ENCODE measurements around the gene SPPL2B.

Gene SPPL2B

DNA sequence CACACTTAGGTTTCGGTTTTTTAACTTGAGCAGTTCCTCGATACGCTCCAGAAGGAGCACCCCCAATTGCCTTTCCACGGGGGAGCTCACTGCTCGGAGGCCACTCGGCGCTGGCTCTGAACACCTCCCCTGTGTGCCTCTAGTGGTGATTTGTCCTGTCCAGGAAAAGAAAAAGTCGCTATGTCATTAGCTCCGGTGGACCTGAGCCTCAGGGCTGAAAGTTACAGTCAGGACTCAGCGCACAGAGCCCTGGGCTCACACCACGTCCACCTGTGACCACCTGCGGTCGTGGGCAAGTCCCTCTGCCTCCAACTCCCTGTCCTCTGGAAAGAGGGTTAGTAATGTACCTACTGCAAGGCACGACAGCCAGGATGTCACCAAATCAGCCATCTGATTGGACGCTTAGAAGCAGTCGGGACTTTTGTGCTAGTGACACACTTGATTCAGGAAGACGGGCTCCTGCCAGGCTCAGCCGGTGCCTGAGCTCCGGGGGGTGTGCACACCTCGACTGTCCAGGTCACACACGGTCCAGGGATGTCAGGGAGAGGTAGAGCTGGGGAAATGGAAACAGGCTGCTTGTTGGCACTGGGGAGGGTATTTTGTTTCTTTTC lies 27.7 kb downstream of the SPPL2B start:
- peak; percentile 36 for DNase-seq (ENCODE audit: low spot score)

DNA sequence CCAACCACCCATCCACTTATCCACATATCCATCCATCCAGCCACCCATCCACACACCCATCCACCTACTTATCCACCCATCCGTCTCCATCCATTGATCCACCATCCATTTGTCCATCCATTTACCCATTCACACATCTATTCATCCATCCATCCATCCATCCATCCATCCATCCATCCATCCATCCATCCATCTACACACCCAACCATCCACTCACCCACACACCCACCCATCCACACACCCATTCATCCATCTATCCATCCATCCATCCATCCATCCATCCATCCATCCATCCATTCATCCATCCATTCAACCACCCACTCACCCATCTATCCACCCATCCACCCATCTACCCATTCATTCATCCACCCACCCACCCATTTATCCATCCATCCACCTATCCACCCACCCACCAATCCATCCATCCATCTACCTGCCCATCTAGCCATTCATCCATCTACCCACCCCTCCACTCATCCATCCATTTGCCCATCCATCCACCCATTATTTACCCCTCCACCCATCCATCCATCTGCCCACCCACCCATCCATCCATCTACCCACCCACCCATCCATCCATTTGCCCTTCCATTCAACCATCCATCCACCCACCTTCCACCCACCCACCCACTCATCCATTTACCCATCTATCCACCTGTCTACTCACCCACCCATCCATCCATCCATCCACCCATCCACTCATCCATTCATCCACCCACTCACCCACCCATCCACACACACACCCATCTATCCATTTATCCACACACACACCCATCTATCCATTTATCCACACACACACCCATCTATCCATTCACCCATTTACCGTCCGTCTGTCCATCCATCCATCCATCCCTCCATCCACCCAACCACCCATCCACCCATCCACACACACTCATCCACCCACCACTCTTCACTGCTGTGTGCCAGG lies 29.1 kb downstream of the SPPL2B start:
- DNase-seq (ENCODE audit: low spot score): no peak

GRCh38 chr19:2358548-2359173 lies 30.2 kb downstream of the SPPL2B start:
- DNase-seq (ENCODE audit: low spot score): peak; percentile 45

- peak; percentile 57 for DNase-seq (ENCODE audit: low spot score)
Observed at GRCh38 chr19:2359992-2360685, 31.7 kb downstream of the SPPL2B start, which contains the start of gene TMPRSS9. Gene TMPRSS9 (plus strand): TSS chr19:2360265. CDS start chr19:2389786, 29,521 bp downstream.

GRCh38 chr19:2360833-2361232 lies 32.3 kb downstream of the SPPL2B start:
- DNase-seq (ENCODE audit: low spot score): peak; percentile 49

GRCh38 chr19:2361246-2362045 lies 33.0 kb downstream of the SPPL2B start:
- peak; percentile 39 for DNase-seq (ENCODE audit: low spot score)

- no peak for DNase-seq (ENCODE audit: low spot score)
Observed at GRCh38 chr19:2362046-2362969, 33.8 kb downstream of the SPPL2B start.

GRCh38 chr19:2362970-2363300 lies 34.5 kb downstream of the SPPL2B start:
- DNase-seq (ENCODE audit: low spot score): no peak

- DNase-seq (ENCODE audit: low spot score): no peak
Observed at GRCh38 chr19:2363419-2363818, 34.9 kb downstream of the SPPL2B start.

DNA sequence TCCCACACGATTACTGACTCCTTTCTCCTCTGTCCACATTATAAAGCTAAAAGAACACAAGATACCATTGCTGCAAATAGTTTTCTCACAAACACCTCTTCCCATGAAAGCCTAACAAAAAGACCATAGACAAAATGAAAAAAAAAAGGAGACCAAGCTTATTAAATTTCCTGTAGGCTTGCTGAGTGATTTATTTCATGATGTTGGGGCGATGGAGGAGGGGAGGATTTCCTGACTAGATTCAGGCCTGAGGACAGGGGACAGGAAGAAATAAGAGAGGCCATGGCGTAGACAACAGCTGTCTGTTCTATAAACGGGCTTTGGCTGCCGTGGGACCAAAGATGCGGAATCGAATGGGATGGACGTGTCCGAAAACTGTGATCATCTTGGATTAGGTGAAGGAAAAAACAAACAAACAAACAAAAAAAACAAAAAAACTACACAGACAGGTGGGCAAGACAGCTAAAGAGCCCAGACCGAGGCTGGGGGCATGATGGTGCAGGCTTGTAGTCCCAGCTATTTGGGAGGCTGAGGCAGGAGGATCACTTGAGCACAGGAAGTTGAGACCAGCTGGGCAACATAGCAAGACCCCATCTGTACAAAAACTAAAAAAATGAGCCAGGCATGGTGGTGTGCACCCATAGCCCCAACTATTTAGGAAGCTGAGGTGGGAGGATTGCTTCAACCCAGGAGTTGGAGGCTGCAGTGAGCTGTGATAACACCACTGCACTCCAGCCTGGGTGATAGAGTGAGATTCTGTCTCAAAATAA lies 36.9 kb downstream of the SPPL2B start:
- no peak for DNase-seq (ENCODE audit: low spot score)

- no peak for DNase-seq (ENCODE audit: low spot score)
Observed at GRCh38 chr19:2371656-2372055, 43.2 kb downstream of the SPPL2B start.

DNA sequence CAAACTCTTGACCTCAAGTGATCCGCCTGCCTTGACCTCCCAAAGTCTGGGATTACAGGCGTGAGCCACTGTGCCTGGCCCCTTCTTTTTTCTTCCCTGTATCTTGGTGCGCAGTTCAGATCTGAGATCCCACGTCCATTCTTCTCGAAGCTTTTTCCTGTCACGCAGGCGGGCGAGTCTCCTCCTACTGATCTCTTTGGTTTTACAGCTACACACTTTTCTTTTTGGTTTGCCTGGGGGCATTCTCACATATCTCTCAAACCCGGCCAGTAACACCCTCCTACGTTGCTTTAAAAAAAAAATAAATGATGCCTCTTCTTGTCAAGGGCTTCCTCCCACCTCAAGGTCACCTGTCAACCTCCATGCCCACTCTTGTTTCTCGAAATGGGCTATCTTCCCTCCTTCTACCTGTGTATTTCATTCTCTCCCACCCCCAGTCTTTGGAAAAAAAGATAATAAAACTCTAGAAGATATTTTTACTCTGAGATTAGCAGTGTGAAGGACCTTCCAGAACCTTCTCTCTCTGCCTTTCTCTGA lies 43.7 kb downstream of the SPPL2B start:
- DNase-seq (ENCODE audit: low spot score): no peak

GRCh38 chr19:2374808-2375207 lies 46.3 kb downstream of the SPPL2B start:
- no peak for DNase-seq (ENCODE audit: low spot score)

- no peak for DNase-seq (ENCODE audit: low spot score)
Observed at GRCh38 chr19:2375353-2376121, 47.1 kb downstream of the SPPL2B start.

DNA sequence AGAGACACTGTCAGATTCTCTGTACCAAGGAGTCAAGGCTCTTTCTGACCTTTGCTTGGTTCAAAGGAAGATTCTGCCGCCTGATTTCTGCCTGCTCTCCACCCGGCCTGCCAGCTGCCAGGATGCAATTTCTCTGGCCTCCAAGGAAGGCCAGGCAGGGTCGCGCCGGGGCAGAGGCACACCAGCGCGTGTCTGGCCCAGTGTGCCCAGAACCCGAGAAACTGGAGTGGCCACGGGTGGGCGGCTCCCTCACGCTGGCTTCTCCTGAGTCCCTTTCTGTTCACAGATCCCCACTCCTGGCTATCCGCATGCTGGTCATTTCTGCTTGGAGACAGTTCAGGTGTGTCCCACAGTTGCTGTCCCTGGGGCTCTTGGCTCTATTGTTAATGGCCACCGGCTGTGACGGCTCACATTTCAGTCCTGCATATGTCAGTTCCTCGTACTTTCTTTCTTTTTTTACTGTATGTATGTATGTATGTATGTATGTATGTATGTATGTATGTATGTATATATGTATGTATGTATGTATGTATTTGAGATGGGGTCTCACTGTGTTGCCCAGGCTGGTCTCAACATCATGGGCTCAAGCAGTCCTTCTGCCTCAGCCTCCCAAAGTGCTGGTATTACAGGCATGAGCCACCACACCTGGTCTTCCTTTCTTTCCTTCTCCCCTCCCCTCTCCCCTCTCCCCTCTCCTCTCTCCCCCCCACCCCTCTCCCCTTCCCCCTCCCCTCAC lies 48.5 kb downstream of the SPPL2B start:
- peak; percentile 38 for DNase-seq (ENCODE audit: low spot score)

- DNase-seq (ENCODE audit: low spot score): no peak
Observed at GRCh38 chr19:2380567-2380966, 52.1 kb downstream of the SPPL2B start.

DNA sequence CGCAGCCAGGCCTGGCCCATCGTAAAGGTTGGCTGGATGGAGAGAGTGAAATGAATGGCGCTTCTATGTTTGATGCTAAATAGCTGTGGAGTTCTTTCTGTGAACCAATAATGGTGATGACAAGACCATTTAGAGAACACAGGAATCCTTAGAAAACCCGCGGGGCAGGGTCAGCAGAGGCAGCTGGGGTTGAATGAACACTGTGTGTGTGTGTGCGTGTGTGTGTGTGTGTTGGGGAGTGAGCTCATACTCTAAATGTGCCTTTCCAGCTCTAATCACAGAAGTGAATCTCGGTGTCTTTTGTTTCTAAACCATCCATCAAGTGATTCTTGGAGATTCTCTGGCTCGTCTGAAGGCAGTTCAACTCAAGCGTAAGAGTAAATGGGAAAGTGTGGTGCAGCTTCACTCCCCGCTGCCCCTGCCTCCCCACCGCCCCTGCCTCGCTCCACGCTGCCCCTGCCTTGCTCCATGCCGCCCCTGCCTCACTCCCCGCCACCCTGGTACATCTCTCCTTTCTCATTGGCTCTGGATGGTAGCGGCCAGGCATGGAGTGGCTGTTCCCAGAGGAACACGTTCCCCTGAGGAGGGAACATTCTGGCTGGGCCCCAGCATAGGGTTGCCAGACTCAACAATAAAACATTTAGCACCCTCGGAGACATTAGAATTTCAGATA lies 52.8 kb downstream of the SPPL2B start:
- no peak for DNase-seq (ENCODE audit: low spot score)
